Peyer's patch (tissue), 4 donors: Measurements from ENCODE around the gene JUNB. TPM values are rescaled to one million over a fixed set of nuclear protein-coding genes. Genes with fewer than 3 reads are reported as not detected.
"Not testable (repeated sequence)": the region's sequence is repeated elsewhere in the genome, so short reads cannot be mapped to it uniquely, and the experiment has no call there.

Experiments
- DNase-seq, 3 donors: peaks; one replicate each; pipeline ENCODE4 v3.0.0-alpha.2; 2017 to 2019
- H3K27ac ChIP-seq, 4 donors: fragments of 200-600 bp; sonication (generic); one replicate each; pipeline ENCODE4 v1.5.1; 2016 to 2019
- H3K27me3 ChIP-seq, 2 donors: fragments of 200-600 bp; sonication (generic); one replicate each; pipeline ENCODE4 v1.5.1; 2019
- H3K36me3 ChIP-seq, 3 donors: fragments of 200-600 bp; sonication (generic); one replicate each; pipeline ENCODE4 v1.5.1; 2016 to 2019
- H3K4me1 ChIP-seq, 4 donors: fragments of 200-600 bp; sonication (generic); one replicate each; pipeline ENCODE4 v1.5.1; 2016 to 2019
- H3K4me3 ChIP-seq, 4 donors: fragments of 200-600 bp; sonication (generic); 1 replicate in 3 of 4; 2 replicates in 1 of 4; pipeline ENCODE4 v1.5.1; 2016 to 2019; ENCODE audit warnings: mild to moderate bottlenecking in 1 of 4
- H3K9me3 ChIP-seq, 4 donors: fragments of 200-600 bp; sonication (generic); one replicate each; pipeline ENCODE4 v1.5.1; 2016 to 2019; ENCODE audit warnings: mild to moderate bottlenecking in 1 of 4
- CTCF ChIP-seq, 6 experiments: fragments of 450-650 bp in 4 of 6; fragments of 200-600 bp in 2 of 6; sonication (generic) in 1 of 6; IDR thresholded peaks; one replicate each; pipeline ENCODE4 v1.5.1; 2017 to 2019; ENCODE audit warnings: antibody characterized with exemption in 6 of 6, mild to moderate bottlenecking in 3 of 6, moderate library complexity in 1 of 6
- POLR2A ChIP-seq, 2 donors: fragments of 450-650 bp; IDR thresholded peaks; one replicate each; pipeline ENCODE4 v1.5.1; 2017; ENCODE audit warnings: antibody characterized with exemption in 2 of 2, mild to moderate bottlenecking in 2 of 2, moderate library complexity in 2 of 2
- total RNA-seq, 4 donors: library from RNA; depleted of rRNA; stranded (reverse); fragments of >200 nt; gene quantifications; one replicate each; pipeline ENCODE4 v1.1.0, GENCODE V29; 2016

JUNB gene
- total RNA-seq, 4 donors from 2014 or later = 111 to 324 (median 152) TPM

GRCh38 chr19:12794196-12794941 lies 3.1 kb downstream of the JUNB start:
- Histone ChIP-seq H3K36me3 (peaks cover 0 to 7% (median 0%) of the 10 kb centered on the region in 3 donors), H3K4me1 (peaks cover 3 to 25% (median 8%) of the 10 kb centered on the region in 4 donors), H3K27ac (peak overlapping the region; percentile 97 to 100 (median 100)), H3K27me3 (no peaks in the 10 kb centered on the region), H3K9me3 (no peaks in the 10 kb centered on the region), H3K4me3 (peak overlapping the region; percentile 82 to 92 (median 84))
- no peak for TF ChIP-seq POLR2A (IDR thresholded peaks at IDR 0.05)
- TF ChIP-seq CTCF (IDR thresholded peaks at IDR 0.05) = no peak
- no peak for DNase-seq

- no peak for DNase-seq
- H3K27ac ChIP-seq = peak overlapping the region in 3 of 4 donors; percentile 95 to 100 (median 97)
- H3K4me3 ChIP-seq = no peak overlapping the region
- H3K4me1 ChIP-seq = peaks cover 3 to 27% (median 8%) of the 10 kb centered on the region in 4 donors
- peaks cover 0 to 13% (median 0%) of the 10 kb centered on the region in 3 donors for H3K36me3 ChIP-seq
- TF ChIP-seq CTCF (IDR thresholded peaks at IDR 0.05) (no peak), POLR2A (IDR thresholded peaks at IDR 0.05) (peak in 1 of 2 donors; percentile 4)
- no peaks in the 10 kb centered on the region for H3K27me3 ChIP-seq
- H3K9me3 ChIP-seq = no peaks in the 10 kb centered on the region
Measured at GRCh38 chr19:12794971-12795381, 3.7 kb downstream of the JUNB start.

- TF ChIP-seq POLR2A (IDR thresholded peaks at IDR 0.05) = peak; percentile 34 to 71
- TF ChIP-seq CTCF (IDR thresholded peaks at IDR 0.05) = peak; percentile 91 to 99 (median 98)
- Histone ChIP-seq H3K36me3 (peaks cover 0 to 21% (median 0%) of the 10 kb centered on the region in 3 donors), H3K4me1 (peaks cover 9 to 38% (median 12%) of the 10 kb centered on the region in 4 donors), H3K4me3 (peak overlapping the region in 3 of 4 donors; percentile 16 to 37 (median 33)), H3K27me3 (no peaks in the 10 kb centered on the region), H3K27ac (peak overlapping the region; percentile 51 to 95 (median 72)), H3K9me3 (no peaks in the 10 kb centered on the region)
- DNase-seq = peak; percentile 72 to 87 (median 81)
Measured at GRCh38 chr19:12796146-12797071, 5.1 kb downstream of the JUNB start.

DNA sequence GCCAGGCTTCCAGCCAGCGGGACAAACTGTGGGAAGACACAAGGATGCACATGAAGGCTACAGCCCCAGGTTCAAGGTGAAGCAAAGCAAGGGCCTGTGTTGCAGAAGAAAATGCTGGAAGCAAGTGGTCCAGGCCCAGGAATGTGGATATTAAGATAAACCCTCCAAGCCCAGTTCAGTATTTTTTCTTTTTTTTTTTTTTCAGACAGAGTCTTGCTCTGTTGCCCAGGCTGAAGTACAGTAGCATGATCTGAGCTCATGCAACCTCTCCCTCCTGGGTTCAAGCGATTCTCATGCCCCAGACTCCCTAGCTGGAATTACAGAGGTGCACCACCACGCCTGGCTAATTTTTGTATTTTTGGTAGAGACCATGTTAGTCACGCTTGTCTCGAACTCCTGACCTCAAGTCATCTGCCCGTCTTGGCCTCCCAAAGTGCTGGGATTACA lies 5.9 kb downstream of the JUNB start:
- no peaks in the 10 kb centered on the region for H3K9me3 ChIP-seq
- H3K4me3 ChIP-seq = no peak overlapping the region
- H3K36me3 ChIP-seq = peaks cover 0 to 21% (median 0%) of the 10 kb centered on the region in 3 donors
- no peak for TF ChIP-seq CTCF (IDR thresholded peaks at IDR 0.05)
- no peak for TF ChIP-seq POLR2A (IDR thresholded peaks at IDR 0.05)
- DNase-seq = no peak
- no peaks in the 10 kb centered on the region for H3K27me3 ChIP-seq
- peak overlapping the region in 2 of 4 donors; percentile 83 to 95 for H3K27ac ChIP-seq
- H3K4me1 ChIP-seq = peaks cover 9 to 39% (median 14%) of the 10 kb centered on the region in 4 donors

DNA sequence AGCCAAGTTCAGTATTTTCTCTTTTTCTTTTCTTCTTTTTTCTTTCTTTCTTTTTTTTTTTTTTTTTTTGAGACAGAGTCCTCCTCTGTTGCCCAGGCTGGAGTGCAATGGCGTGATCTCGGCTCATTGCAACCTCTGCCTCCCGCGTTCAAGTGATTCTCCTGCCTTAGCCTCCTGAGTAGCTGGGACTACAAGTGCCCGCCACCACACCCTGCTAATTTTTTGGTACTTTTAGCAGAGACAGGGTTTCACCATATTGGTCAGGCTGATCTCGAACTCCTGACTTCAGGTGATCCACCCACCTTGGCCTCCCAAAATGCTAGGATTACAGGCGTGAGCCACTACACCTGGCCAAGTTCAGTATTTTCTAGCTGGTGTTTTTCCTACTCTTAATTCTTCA lies 6.3 kb downstream of the JUNB start:
- H3K9me3 ChIP-seq, H3K27me3 ChIP-seq, DNase-seq, H3K4me3 ChIP-seq, H3K27ac ChIP-seq: not testable (repeated sequence)
- Histone ChIP-seq H3K36me3 (peaks cover 0 to 21% (median 0%) of the 10 kb centered on the region in 3 donors), H3K4me1 (peaks cover 9 to 43% (median 16%) of the 10 kb centered on the region in 4 donors)
